ENCODE results near the gene TMSB10.

DNA sequence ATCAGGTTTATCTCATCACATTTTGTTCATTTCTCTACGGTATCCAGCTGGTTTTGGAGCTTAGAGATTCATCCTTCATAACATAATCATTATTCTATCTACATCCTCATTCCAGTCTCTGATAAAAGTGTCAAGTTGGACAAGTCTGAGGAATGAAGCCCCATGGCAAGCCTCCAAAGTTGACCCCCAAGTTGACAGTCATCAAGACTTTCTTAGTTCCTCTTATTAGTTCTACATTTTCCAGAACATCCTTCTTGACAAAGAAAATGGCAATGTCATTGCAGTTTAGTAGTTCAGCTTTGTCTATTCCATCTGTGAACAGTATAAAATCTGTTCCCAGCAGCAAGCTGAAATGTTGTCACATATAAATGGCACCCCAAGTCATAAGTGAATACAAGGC is 4.5 kb upstream of the TMSB10 start:
- TF ChIP-seq, protein P1, sequence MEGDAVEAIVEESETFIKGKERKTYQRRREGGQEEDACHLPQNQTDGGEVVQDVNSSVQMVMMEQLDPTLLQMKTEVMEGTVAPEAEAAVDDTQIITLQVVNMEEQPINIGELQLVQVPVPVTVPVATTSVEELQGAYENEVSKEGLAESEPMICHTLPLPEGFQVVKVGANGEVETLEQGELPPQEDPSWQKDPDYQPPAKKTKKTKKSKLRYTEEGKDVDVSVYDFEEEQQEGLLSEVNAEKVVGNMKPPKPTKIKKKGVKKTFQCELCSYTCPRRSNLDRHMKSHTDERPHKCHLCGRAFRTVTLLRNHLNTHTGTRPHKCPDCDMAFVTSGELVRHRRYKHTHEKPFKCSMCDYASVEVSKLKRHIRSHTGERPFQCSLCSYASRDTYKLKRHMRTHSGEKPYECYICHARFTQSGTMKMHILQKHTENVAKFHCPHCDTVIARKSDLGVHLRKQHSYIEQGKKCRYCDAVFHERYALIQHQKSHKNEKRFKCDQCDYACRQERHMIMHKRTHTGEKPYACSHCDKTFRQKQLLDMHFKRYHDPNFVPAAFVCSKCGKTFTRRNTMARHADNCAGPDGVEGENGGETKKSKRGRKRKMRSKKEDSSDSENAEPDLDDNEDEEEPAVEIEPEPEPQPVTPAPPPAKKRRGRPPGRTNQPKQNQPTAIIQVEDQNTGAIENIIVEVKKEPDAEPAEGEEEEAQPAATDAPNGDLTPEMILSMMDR (IDR thresholded peaks at IDR 0.05) = no peak
- TF ChIP-seq POLR2A (IDR thresholded peaks at IDR 0.05) = no peak

Data from stomach (tissue), 4 donors.